NCI-H446 (cell line): Measurements from ENCODE around the gene PDAP1.
"Not testable (repeated sequence)": the region's sequence is repeated elsewhere in the genome, so short reads cannot be mapped to it uniquely, and the experiment has no call there.

Experiments used
- DNase-seq, 2 experiments: peaks; one replicate each; lab custom pipeline; 2025; lab: John Stamatoyannopoulos, UW

The PDAP1 gene

DNA sequence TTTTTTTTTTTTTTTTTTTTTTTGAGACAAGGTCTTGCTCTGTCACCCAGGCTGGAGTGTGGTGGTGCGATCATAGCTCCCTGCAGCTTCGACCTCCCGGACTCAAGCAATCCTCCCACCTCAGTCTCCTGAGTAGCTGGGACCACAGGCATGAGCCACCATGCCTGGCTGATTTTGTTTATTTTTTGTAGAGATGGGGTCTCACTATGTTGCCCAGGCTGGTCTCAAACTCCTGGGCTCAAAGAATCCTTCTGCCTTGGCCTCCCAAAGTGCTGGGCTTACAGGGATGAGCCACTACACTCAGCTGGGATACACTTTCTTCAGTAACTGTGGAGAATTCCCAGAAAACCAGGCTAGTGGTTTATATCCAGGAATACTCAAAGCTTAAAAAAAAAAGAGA is 57.8 kb downstream of the PDAP1 start:
- DNase-seq = not testable (repeated sequence)
